GM06990 (cell line): Measurements from ENCODE around the gene TCEANC2.

Experiments used
- DNase-seq: peaks from one replicate; pipeline ENCODE4 v3.0.0-alpha.2; 2011; ENCODE audit not compliant: insufficient read length; ENCODE audit errors: extremely low read depth
- H3K27me3 ChIP-seq: replicated peaks from 2 replicates; pipeline ENCODE4 v1.6.0; 2011; ENCODE audit warnings: low read length; ENCODE audit not compliant: control insufficient read depth, insufficient read depth
- H3K36me3 ChIP-seq: 2 replicates; pipeline ENCODE4 v1.5.1; 2011; ENCODE audit warnings: low read length; ENCODE audit not compliant: control insufficient read depth, insufficient read depth
- H3K4me3 ChIP-seq: replicated peaks from 2 replicates; pipeline ENCODE4 v1.5.1; 2011; ENCODE audit warnings: low read depth, mild to moderate bottlenecking, control low read depth, low read length
- CTCF ChIP-seq: IDR thresholded peaks from 2 replicates; pipeline ENCODE4 v1.5.1; 2011; ENCODE audit warnings: low read length, control low read depth, mild to moderate bottlenecking, inconsistent platforms; ENCODE audit not compliant: insufficient read depth, poor library complexity, severe bottlenecking

Gene TCEANC2

GRCh38 chr1:54069791-54070170, 16.4 kb downstream of the TCEANC2 start:
- Histone ChIP-seq H3K4me3 (no peak overlapping the region), H3K27me3 (no peaks in the 10 kb centered on the region), H3K36me3 (peaks cover 2% of the 10 kb centered on the region)
- DNase-seq: no peak
- no peak for TF ChIP-seq CTCF

GRCh38 chr1:54070171-54070837, 16.9 kb downstream of the TCEANC2 start:
- Histone ChIP-seq H3K27me3 (no peaks in the 10 kb centered on the region), H3K36me3 (peaks cover 2% of the 10 kb centered on the region), H3K4me3 (no peak overlapping the region)
- no peak for DNase-seq
- TF ChIP-seq CTCF: peak; percentile 78

GRCh38 chr1:54077359-54077758, 24.0 kb downstream of the TCEANC2 start:
- TF ChIP-seq CTCF: no peak
- H3K36me3 ChIP-seq: no peaks in the 10 kb centered on the region
- no peak for DNase-seq
- H3K27me3 ChIP-seq: no peaks in the 10 kb centered on the region
- no peak overlapping the region for H3K4me3 ChIP-seq

- H3K36me3 ChIP-seq: no peaks in the 10 kb centered on the region
- no peak overlapping the region for H3K4me3 ChIP-seq
- TF ChIP-seq CTCF: no peak
- no peaks in the 10 kb centered on the region for H3K27me3 ChIP-seq
- no peak for DNase-seq
Observed at GRCh38 chr1:54080598-54081049, 27.2 kb downstream of the TCEANC2 start.

GRCh38 chr1:54081306-54082270, 28.2 kb downstream of the TCEANC2 start:
- no peak overlapping the region for H3K4me3 ChIP-seq
- H3K36me3 ChIP-seq: no peaks in the 10 kb centered on the region
- H3K27me3 ChIP-seq: no peaks in the 10 kb centered on the region
- peak; percentile 92 for TF ChIP-seq CTCF
- peak; percentile 39 for DNase-seq
